Astrocyte of the hippocampus (primary cell): Measurements from ENCODE around the gene TRIM8.

Experiments used
- DNase-seq: peaks from one replicate; pipeline ENCODE4 v3.0.0; 2011; ENCODE audit warnings: low read depth, low spot score

TRIM8 gene

DNA sequence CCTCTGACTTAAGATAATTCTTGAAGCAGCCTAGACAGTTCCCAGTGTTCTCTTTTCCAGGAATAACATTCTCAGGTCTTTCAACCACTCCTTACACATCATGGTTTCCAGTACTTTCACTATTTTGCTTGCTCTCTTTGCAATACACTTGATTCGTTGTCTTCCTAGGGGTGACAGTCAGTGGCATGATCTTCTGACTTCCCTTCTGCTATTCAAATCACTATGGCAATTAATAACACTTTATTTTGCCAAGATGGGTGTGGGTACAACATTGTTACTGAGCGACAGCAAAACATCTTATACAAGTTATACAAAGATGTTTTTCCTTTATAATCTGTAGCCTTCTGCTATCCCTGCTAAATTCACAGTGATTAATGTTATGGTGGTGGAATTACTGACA lies 54.6 kb downstream of the TRIM8 start:
- DNase-seq = no peak

GRCh38 chr10:102701272-102701671 lies 57.0 kb downstream of the TRIM8 start:
- no peak for DNase-seq

DNA sequence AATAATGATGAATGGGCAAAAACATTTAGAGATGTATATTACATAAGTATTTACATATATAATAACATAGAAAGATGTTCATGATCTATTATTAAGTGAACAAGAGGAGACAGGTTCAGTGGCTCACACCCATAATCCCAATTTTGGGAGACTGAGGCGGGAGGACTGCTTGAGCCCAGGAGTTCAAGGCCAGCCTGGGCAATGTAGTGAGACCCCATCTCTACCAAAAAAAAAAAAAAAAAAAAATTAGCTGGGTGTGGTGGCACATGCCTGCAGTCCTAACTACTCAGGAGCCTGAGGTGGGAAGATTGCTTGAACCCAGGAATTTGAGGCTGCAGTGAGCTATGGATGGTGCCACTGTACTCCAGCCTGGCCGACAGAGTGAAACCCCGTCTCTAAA lies 57.5 kb downstream of the TRIM8 start:
- DNase-seq = no peak

- DNase-seq = no peak
Observed at GRCh38 chr10:102702742-102703141, 58.5 kb downstream of the TRIM8 start.

- DNase-seq = peak; percentile 65
Observed at GRCh38 chr10:102704915-102705314, 60.6 kb downstream of the TRIM8 start.

DNA sequence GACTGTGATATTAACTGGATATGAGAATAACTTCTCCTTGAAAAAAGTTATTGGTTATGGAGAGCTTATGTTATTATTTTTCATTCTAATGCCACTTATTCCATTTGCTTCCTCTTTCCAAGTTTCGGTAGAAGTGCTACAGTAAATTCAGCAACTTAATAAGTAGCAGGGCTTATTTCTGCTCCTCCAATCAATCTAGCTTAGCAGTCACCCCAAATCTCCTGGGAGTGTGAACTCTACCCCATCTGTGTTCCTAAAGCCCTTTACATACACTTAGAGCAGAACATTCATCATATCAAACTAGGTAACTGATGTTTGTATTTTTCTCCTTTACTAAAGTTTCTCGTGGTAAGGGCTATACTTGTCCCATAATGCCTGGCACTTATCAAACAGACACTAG lies 61.3 kb downstream of the TRIM8 start:
- no peak for DNase-seq
